Neutrophil (primary cell): Measurements from ENCODE around the gene ATG7.

Experiments
- H3K27ac ChIP-seq: fragments of 200-600 bp; sonication (generic); 2 replicates; pipeline ENCODE4 v1.5.1; 2016; ENCODE audit warnings: mild to moderate bottlenecking, moderate library complexity
- H3K27me3 ChIP-seq: fragments of 200-600 bp; sonication (generic); 2 replicates; pipeline ENCODE4 v1.6.0; 2016; ENCODE audit warnings: mild to moderate bottlenecking
- H3K36me3 ChIP-seq: fragments of 200-600 bp; sonication (generic); 2 replicates; pipeline ENCODE4 v1.5.1; 2017
- H3K4me1 ChIP-seq, 2 experiments: fragments of 200-600 bp in 1 of 2; sonication (generic) in 1 of 2; 1 replicate in 1 of 2; 2 replicates in 1 of 2; pipeline versions ENCODE4 v1.5.1 to v1.6.1; 2013 to 2016; ENCODE audit warnings: low read depth in 1 of 2, low read length in 1 of 2, mild to moderate bottlenecking in 1 of 2, moderate library complexity in 1 of 2; ENCODE audit not compliant: control insufficient read depth in 1 of 2, insufficient read depth in 1 of 2
- H3K4me3 ChIP-seq, 2 experiments: fragments of 200-600 bp in 1 of 2; sonication (generic) in 1 of 2; 1 replicate in 1 of 2; 2 replicates in 1 of 2; pipeline ENCODE4 v1.5.1; 2013 to 2016; ENCODE audit warnings: low read depth in 1 of 2, low read length in 1 of 2, mild to moderate bottlenecking in 1 of 2, moderate library complexity in 1 of 2
- H3K9me3 ChIP-seq: fragments of 200-600 bp; sonication (generic); 2 replicates; pipeline ENCODE4 v1.5.1; 2016
- TF ChIP-seq, protein P1 (sequence below): fragments of 200-600 bp; sonication (generic); IDR thresholded peaks from 2 replicates; pipeline ENCODE4 v1.5.1; 2016; ENCODE audit warnings: antibody characterized with exemption

ATG7 gene

GRCh38 chr3:11230125-11230524, 42.1 kb upstream of the ATG7 start:
- H3K4me1 ChIP-seq, result peaks cover 44 to 50% of the 10 kb centered on the region in 2 experiments
- H3K27ac ChIP-seq, result peak overlapping the region; percentile 33
- H3K4me3 ChIP-seq, result no peak overlapping the region
- H3K36me3 ChIP-seq, result no peaks in the 10 kb centered on the region
- no peaks in the 10 kb centered on the region for H3K9me3 ChIP-seq
- TF ChIP-seq, protein P1, sequence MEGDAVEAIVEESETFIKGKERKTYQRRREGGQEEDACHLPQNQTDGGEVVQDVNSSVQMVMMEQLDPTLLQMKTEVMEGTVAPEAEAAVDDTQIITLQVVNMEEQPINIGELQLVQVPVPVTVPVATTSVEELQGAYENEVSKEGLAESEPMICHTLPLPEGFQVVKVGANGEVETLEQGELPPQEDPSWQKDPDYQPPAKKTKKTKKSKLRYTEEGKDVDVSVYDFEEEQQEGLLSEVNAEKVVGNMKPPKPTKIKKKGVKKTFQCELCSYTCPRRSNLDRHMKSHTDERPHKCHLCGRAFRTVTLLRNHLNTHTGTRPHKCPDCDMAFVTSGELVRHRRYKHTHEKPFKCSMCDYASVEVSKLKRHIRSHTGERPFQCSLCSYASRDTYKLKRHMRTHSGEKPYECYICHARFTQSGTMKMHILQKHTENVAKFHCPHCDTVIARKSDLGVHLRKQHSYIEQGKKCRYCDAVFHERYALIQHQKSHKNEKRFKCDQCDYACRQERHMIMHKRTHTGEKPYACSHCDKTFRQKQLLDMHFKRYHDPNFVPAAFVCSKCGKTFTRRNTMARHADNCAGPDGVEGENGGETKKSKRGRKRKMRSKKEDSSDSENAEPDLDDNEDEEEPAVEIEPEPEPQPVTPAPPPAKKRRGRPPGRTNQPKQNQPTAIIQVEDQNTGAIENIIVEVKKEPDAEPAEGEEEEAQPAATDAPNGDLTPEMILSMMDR, result no peak
- no peaks in the 10 kb centered on the region for H3K27me3 ChIP-seq

DNA sequence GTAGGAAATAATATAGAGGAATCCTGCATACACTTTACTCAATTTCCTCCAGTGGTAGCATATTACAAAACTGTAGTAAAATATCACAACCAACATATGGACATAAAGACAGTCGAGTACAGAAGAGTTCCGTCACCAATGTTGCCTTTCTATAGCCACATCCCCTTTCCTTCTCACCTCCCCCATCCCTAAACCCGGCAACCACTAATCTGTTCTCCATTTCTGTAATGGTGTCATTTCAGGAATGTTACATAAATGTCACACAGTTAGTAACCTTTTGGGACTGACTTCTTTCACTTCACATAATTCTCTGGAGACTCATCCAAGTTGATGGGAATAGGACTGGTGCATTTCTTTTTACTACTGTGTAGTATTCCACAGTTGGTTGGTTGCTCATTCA, 41.4 kb upstream of the ATG7 start:
- TF ChIP-seq, protein P1, result no peak
- H3K4me1 ChIP-seq, result peaks cover 37 to 43% of the 10 kb centered on the region in 2 experiments
- H3K36me3 ChIP-seq, result no peaks in the 10 kb centered on the region

GRCh38 chr3:11235385-11235784, 36.8 kb upstream of the ATG7 start:
- Histone ChIP-seq H3K4me1 (peaks cover 11 to 14% of the 10 kb centered on the region in 2 experiments), H3K4me3 (no peak overlapping the region), H3K36me3 (no peaks in the 10 kb centered on the region), H3K9me3 (no peaks in the 10 kb centered on the region), H3K27me3 (no peaks in the 10 kb centered on the region), H3K27ac (no peak overlapping the region)
- TF ChIP-seq, protein P1, result no peak

More for the DNA sequence above, 41.4 kb upstream of the ATG7 start:
- H3K4me3 ChIP-seq, result no peak overlapping the region
- H3K9me3 ChIP-seq, result no peaks in the 10 kb centered on the region
- H3K27me3 ChIP-seq, result no peaks in the 10 kb centered on the region
- peak overlapping the region; percentile 33 for H3K27ac ChIP-seq

DNA sequence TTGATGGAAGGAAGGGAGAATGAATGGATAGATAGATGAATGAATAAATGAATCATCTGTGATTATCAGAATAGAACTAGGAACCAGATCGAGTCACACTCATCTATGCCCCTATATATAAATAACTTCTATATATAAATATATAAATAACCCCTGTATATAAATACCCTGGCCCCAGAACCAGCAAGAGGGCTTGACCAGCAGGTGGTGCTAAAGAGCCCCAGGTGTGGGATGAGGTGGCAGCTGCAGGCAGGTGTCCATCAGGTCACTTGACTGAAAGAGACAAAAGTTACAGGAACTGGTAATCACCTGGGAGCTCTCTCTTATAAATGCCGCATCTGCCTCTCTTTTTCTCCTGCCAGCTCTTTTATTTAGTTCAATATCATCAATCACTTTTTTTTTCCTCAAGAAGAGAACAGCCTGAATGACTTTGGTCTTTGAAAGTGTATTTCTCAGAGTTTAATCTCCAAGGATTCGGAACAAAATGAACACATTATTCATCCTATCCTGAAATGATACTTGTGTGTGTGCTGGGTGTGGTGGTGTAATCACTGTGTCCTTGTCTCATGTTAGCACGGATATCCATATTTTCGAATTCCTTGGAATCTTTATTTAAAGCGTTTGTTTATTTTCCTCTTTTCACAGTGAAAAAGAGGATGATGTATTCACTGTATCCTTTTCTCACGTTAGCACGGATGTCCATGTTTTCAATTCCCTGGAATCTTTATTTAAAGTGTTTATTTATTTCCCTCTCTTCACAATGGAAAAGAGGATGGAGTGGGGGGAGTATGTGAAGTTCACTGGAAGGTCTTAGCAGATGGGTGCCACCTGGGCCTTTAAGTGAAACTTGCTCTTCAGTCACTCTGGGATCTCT, 35.4 kb upstream of the ATG7 start:
- Histone ChIP-seq H3K27ac (no peak overlapping the region), H3K4me3 (no peak overlapping the region), H3K9me3 (no peaks in the 10 kb centered on the region), H3K4me1 (no peaks in the 10 kb centered on the region), H3K27me3 (no peaks in the 10 kb centered on the region), H3K36me3 (no peaks in the 10 kb centered on the region)
- TF ChIP-seq, protein P1, result peak; percentile 72

GRCh38 chr3:11238060-11238459, 34.1 kb upstream of the ATG7 start:
- H3K4me1 ChIP-seq, result no peaks in the 10 kb centered on the region
- no peaks in the 10 kb centered on the region for H3K27me3 ChIP-seq
- no peak overlapping the region for H3K27ac ChIP-seq
- H3K4me3 ChIP-seq, result no peak overlapping the region
- H3K36me3 ChIP-seq, result no peaks in the 10 kb centered on the region
- TF ChIP-seq, protein P1, result no peak
- no peaks in the 10 kb centered on the region for H3K9me3 ChIP-seq
